Measurements from ENCODE around the gene CREB3L1. TPM values are rescaled to one million over a fixed set of nuclear protein-coding genes. Genes with fewer than 3 reads are reported as not detected.
A peak's percentile ranks its signal among the peaks of the same experiment; 100 is the strongest.

CREB3L1 gene
- total RNA-seq, 1 donor from 2014 or later: 6.1 TPM

- H3K4me3 Mint-ChIP-seq (ENCODE audit: unreplicated experiment): peak overlapping the region; percentile 84
- DNase-seq: no peak
- H3K9me3 Mint-ChIP-seq (ENCODE audit: unreplicated experiment): peaks cover 1% of the 10 kb centered on the region
- peaks cover 9% of the 10 kb centered on the region for H3K27me3 Mint-ChIP-seq (ENCODE audit: unreplicated experiment)
- H3K36me3 Mint-ChIP-seq (ENCODE audit: unreplicated experiment): no peaks in the 10 kb centered on the region
- peaks cover 21% of the 10 kb centered on the region for H3K4me1 Mint-ChIP-seq (ENCODE audit: low read depth, unreplicated experiment)
- no peak for TF ChIP-seq CTCF (IDR thresholded peaks at IDR 0.05; ENCODE audit: partially characterized antibody, unreplicated experiment)
- H3K27ac Mint-ChIP-seq (ENCODE audit: unreplicated experiment): no peak overlapping the region
Measured at GRCh38 chr11:46279126-46280099, 2.0 kb downstream of the CREB3L1 start.

GRCh38 chr11:46280706-46281105, 3.2 kb downstream of the CREB3L1 start:
- H3K4me1 Mint-ChIP-seq (ENCODE audit: low read depth, unreplicated experiment): peaks cover 18% of the 10 kb centered on the region
- peaks cover 1% of the 10 kb centered on the region for H3K9me3 Mint-ChIP-seq (ENCODE audit: unreplicated experiment)
- DNase-seq: no peak
- no peak for TF ChIP-seq CTCF (IDR thresholded peaks at IDR 0.05; ENCODE audit: partially characterized antibody, unreplicated experiment)
- peaks cover 7% of the 10 kb centered on the region for H3K27me3 Mint-ChIP-seq (ENCODE audit: unreplicated experiment)
- H3K27ac Mint-ChIP-seq (ENCODE audit: unreplicated experiment): no peak overlapping the region
- H3K36me3 Mint-ChIP-seq (ENCODE audit: unreplicated experiment): no peaks in the 10 kb centered on the region
- H3K4me3 Mint-ChIP-seq (ENCODE audit: unreplicated experiment): no peak overlapping the region

DNA sequence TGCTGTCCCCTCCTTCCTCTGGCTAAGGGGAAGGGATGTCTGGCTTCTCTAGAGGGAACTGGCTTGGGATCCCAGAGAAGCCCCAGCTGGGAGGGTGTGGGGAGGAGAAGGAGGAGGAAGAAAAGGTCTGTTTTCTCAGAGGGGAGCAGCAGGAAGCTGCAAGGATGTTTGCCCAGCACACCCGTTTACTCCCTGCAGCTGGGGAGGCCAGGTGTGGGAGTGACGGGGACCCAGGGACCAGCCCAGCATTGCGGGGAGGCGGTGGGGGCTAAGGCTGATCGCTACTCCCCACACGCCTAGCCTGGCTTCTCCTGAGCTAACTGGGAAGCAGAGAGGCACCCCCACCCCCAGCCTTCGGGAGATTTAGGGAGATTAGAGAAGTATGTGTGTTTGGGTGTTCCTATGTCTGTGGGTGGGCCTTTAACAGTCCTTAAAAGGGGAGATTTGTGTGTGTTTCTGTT, 3.9 kb downstream of the CREB3L1 start:
- peaks cover 3% of the 10 kb centered on the region for H3K9me3 Mint-ChIP-seq (ENCODE audit: unreplicated experiment)
- H3K27ac Mint-ChIP-seq (ENCODE audit: unreplicated experiment): no peak overlapping the region
- DNase-seq: no peak
- peaks cover 18% of the 10 kb centered on the region for H3K4me1 Mint-ChIP-seq (ENCODE audit: low read depth, unreplicated experiment)
- no peaks in the 10 kb centered on the region for H3K36me3 Mint-ChIP-seq (ENCODE audit: unreplicated experiment)
- no peak overlapping the region for H3K4me3 Mint-ChIP-seq (ENCODE audit: unreplicated experiment)
- TF ChIP-seq CTCF (IDR thresholded peaks at IDR 0.05; ENCODE audit: partially characterized antibody, unreplicated experiment): no peak
- H3K27me3 Mint-ChIP-seq (ENCODE audit: unreplicated experiment): peaks cover 8% of the 10 kb centered on the region

GRCh38 chr11:46285173-46285572, 7.7 kb downstream of the CREB3L1 start:
- Mint-ChIP-seq H3K9me3 (ENCODE audit: unreplicated experiment) (peaks cover 2% of the 10 kb centered on the region), H3K4me3 (ENCODE audit: unreplicated experiment) (no peak overlapping the region), H3K27ac (ENCODE audit: unreplicated experiment) (no peak overlapping the region), H3K36me3 (ENCODE audit: unreplicated experiment) (no peaks in the 10 kb centered on the region), H3K4me1 (ENCODE audit: low read depth, unreplicated experiment) (peaks cover 16% of the 10 kb centered on the region), H3K27me3 (ENCODE audit: unreplicated experiment) (peaks cover 3% of the 10 kb centered on the region)
- TF ChIP-seq CTCF (IDR thresholded peaks at IDR 0.05; ENCODE audit: partially characterized antibody, unreplicated experiment): no peak
- DNase-seq: no peak

DNA sequence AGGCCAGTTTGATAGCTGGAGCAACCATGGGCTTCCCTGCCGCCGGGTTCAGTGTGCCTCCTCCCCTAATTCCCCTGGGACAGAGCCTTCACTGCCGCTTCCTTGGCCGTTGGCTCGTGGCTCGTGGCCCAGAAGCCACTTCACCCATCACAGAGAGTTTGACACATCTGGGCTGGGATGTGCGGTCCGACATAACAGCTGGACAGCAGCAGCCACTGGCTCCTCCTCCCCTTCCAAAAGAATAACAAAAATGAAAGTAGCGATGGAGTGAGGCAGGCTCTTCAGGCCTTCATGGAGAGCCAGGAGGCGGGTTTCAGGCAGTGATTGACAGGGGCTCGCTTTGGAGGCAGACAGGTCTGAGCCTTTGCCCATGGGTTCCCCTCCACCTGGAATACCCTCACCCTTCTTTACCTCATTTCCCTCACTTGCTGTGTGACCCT, 8.2 kb downstream of the CREB3L1 start:
- Mint-ChIP-seq H3K4me1 (ENCODE audit: low read depth, unreplicated experiment) (peaks cover 17% of the 10 kb centered on the region), H3K36me3 (ENCODE audit: unreplicated experiment) (no peaks in the 10 kb centered on the region), H3K27ac (ENCODE audit: unreplicated experiment) (no peak overlapping the region), H3K27me3 (ENCODE audit: unreplicated experiment) (peaks cover 3% of the 10 kb centered on the region), H3K4me3 (ENCODE audit: unreplicated experiment) (no peak overlapping the region), H3K9me3 (ENCODE audit: unreplicated experiment) (peaks cover 2% of the 10 kb centered on the region)
- no peak for DNase-seq
- TF ChIP-seq CTCF (IDR thresholded peaks at IDR 0.05; ENCODE audit: partially characterized antibody, unreplicated experiment): no peak
